GM18861 (cell line): ENCODE results near the gene KRT3.

Experiments used
- ATAC-seq: cut with Tn5 transposase; IDR thresholded peaks from one replicate; pipeline ENCODE4 v1.9.1; 2021; ENCODE audit not compliant: unreplicated experiment

Gene KRT3

GRCh38 chr12:52827499-52828090, 31.7 kb upstream of the KRT3 start:
- no peak for ATAC-seq

GRCh38 chr12:52826611-52827498, 30.9 kb upstream of the KRT3 start:
- no peak for ATAC-seq

- ATAC-seq, result no peak
Observed at GRCh38 chr12:52825961-52826360, 30.0 kb upstream of the KRT3 start.

GRCh38 chr12:52824741-52825410, 29.0 kb upstream of the KRT3 start:
- ATAC-seq, result no peak

GRCh38 chr12:52823761-52824450, 28.0 kb upstream of the KRT3 start:
- no peak for ATAC-seq

GRCh38 chr12:52822771-52823510, 27.0 kb upstream of the KRT3 start:
- ATAC-seq, result no peak

- ATAC-seq, result no peak
Observed at GRCh38 chr12:52821826-52822660, 26.1 kb upstream of the KRT3 start.

- no peak for ATAC-seq
Observed at GRCh38 chr12:52821071-52821730, 25.3 kb upstream of the KRT3 start.

GRCh38 chr12:52820521-52820920, 24.6 kb upstream of the KRT3 start:
- no peak for ATAC-seq

- no peak for ATAC-seq
Observed at GRCh38 chr12:52819731-52820510, 24.0 kb upstream of the KRT3 start.

- ATAC-seq, result no peak
Observed at GRCh38 chr12:52818887-52819420, 23.0 kb upstream of the KRT3 start.

- no peak for ATAC-seq
Observed at GRCh38 chr12:52818388-52818787, 22.5 kb upstream of the KRT3 start.

- ATAC-seq, result no peak
Observed at GRCh38 chr12:52817699-52818238, 21.9 kb upstream of the KRT3 start.

GRCh38 chr12:52817003-52817698, 21.2 kb upstream of the KRT3 start:
- no peak for ATAC-seq

GRCh38 chr12:52815676-52816588, 20.0 kb upstream of the KRT3 start:
- no peak for ATAC-seq

GRCh38 chr12:52815161-52815560, 19.2 kb upstream of the KRT3 start:
- no peak for ATAC-seq
